ENCODE measurements around the gene FETUB. TPM values are rescaled to one million over a fixed set of nuclear protein-coding genes. Genes with fewer than 3 reads are reported as not detected.

FETUB gene
- total and polyA plus RNA-seq, 4 donors, result not detected

GRCh38 chr3:186598108-186598784 is 42.0 kb upstream of the FETUB start:
- DNase-seq, result no peak
- H3K9me3 ChIP-seq (ENCODE audit: control insufficient read depth in 4 of 4, insufficient read depth in 3 of 4, low read length in 3 of 4), result no peaks in the 10 kb centered on the region
- no peaks in the 10 kb centered on the region for H3K27me3 ChIP-seq (ENCODE audit: control insufficient read depth in 3 of 3, insufficient read depth in 3 of 3, low read length in 2 of 3)
- no peak overlapping the region for H3K27ac ChIP-seq (ENCODE audit: low read depth in 1 of 2, low read length in 1 of 2)
- ATAC-seq (ENCODE audit: insufficient read depth, low FRiP score), result no peak
- WGBS, 2 donors, result 76 to 89% methylated on average over 11 of the region's 11 CpGs
- H3K4me3 ChIP-seq, result no peak overlapping the region
- H3K9ac ChIP-seq (ENCODE audit: insufficient read depth in 1 of 2, low read length in 2 of 2), result no peak overlapping the region
- H3K36me3 ChIP-seq (ENCODE audit: control insufficient read depth in 4 of 4, insufficient read depth in 4 of 4, low read length in 4 of 4), result no peaks in the 10 kb centered on the region
- peaks cover 0 to 2% (median 0%) of the 10 kb centered on the region in 5 donors for H3K4me1 ChIP-seq (ENCODE audit: control insufficient read depth in 5 of 5, insufficient read depth in 5 of 5, low read length in 5 of 5)
- TF ChIP-seq, protein P1, sequence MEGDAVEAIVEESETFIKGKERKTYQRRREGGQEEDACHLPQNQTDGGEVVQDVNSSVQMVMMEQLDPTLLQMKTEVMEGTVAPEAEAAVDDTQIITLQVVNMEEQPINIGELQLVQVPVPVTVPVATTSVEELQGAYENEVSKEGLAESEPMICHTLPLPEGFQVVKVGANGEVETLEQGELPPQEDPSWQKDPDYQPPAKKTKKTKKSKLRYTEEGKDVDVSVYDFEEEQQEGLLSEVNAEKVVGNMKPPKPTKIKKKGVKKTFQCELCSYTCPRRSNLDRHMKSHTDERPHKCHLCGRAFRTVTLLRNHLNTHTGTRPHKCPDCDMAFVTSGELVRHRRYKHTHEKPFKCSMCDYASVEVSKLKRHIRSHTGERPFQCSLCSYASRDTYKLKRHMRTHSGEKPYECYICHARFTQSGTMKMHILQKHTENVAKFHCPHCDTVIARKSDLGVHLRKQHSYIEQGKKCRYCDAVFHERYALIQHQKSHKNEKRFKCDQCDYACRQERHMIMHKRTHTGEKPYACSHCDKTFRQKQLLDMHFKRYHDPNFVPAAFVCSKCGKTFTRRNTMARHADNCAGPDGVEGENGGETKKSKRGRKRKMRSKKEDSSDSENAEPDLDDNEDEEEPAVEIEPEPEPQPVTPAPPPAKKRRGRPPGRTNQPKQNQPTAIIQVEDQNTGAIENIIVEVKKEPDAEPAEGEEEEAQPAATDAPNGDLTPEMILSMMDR (IDR thresholded peaks at IDR 0.05; ENCODE audit: control extremely low read depth, extremely low read depth), result no peak

GRCh38 chr3:186598794-186599141 is 41.4 kb upstream of the FETUB start:
- Histone ChIP-seq H3K4me1 (ENCODE audit: control insufficient read depth in 5 of 5, insufficient read depth in 5 of 5, low read length in 5 of 5) (peaks cover 0 to 2% (median 0%) of the 10 kb centered on the region in 5 donors), H3K27me3 (ENCODE audit: control insufficient read depth in 3 of 3, insufficient read depth in 3 of 3, low read length in 2 of 3) (no peaks in the 10 kb centered on the region), H3K27ac (ENCODE audit: low read depth in 1 of 2, low read length in 1 of 2) (peak overlapping the region in 1 of 2 donors; percentile 70), H3K9me3 (ENCODE audit: control insufficient read depth in 4 of 4, insufficient read depth in 3 of 4, low read length in 3 of 4) (no peaks in the 10 kb centered on the region), H3K9ac (ENCODE audit: insufficient read depth in 1 of 2, low read length in 2 of 2) (no peak overlapping the region), H3K36me3 (ENCODE audit: control insufficient read depth in 4 of 4, insufficient read depth in 4 of 4, low read length in 4 of 4) (no peaks in the 10 kb centered on the region), H3K4me3 (no peak overlapping the region)
- TF ChIP-seq, protein P1 (IDR thresholded peaks at IDR 0.05; ENCODE audit: control extremely low read depth, extremely low read depth), result no peak
- ATAC-seq (ENCODE audit: insufficient read depth, low FRiP score) (no peak), DNase-seq (no peak)
- WGBS, 2 donors, result 88 to 97% methylated on average over 4 of the region's 4 CpGs

DNA sequence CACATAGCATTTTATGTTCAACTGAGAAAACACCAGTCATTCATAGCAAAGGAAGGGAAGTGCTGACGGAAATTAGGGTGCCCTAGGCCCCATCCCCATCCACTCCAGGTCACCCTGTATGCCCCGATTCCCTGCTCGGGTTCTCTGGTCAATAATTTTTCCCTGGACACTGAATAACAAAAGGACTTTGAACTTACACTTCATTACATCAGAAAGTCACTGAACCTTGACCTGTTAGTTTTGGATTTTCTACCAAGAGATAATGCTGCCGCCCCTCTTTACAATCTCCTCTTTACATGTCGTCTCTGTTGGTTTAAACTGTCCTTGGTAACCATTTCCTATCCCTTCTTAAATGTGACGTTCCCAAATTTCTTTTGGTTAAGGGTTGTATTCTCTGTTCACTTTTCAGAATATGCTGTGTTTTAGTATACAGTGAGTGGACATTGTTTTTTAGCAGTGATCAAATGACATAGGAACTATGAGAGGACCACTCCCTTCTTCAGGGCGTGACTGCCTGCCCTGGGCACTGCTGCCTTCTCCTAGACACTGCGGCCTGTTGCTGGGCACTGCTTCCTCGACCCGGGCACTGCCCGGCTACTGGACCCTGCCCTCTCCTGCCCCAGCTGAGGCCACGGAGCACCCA is 40.9 kb upstream of the FETUB start:
- H3K27ac ChIP-seq (ENCODE audit: low read depth in 1 of 2, low read length in 1 of 2), result no peak overlapping the region
- no peak overlapping the region for H3K9ac ChIP-seq (ENCODE audit: insufficient read depth in 1 of 2, low read length in 2 of 2)
- no peaks in the 10 kb centered on the region for H3K27me3 ChIP-seq (ENCODE audit: control insufficient read depth in 3 of 3, insufficient read depth in 3 of 3, low read length in 2 of 3)
- ATAC-seq (ENCODE audit: insufficient read depth, low FRiP score) (no peak), DNase-seq (no peak)
- no peaks in the 10 kb centered on the region for H3K9me3 ChIP-seq (ENCODE audit: control insufficient read depth in 4 of 4, insufficient read depth in 3 of 4, low read length in 3 of 4)
- peaks cover 0 to 2% (median 0%) of the 10 kb centered on the region in 5 donors for H3K4me1 ChIP-seq (ENCODE audit: control insufficient read depth in 5 of 5, insufficient read depth in 5 of 5, low read length in 5 of 5)
- no peak overlapping the region for H3K4me3 ChIP-seq
- TF ChIP-seq, protein P1 (IDR thresholded peaks at IDR 0.05; ENCODE audit: control extremely low read depth, extremely low read depth), result no peak
- no peaks in the 10 kb centered on the region for H3K36me3 ChIP-seq (ENCODE audit: control insufficient read depth in 4 of 4, insufficient read depth in 4 of 4, low read length in 4 of 4)
- 84 to 86% methylated on average over 12 of the region's 12 CpGs for WGBS, 2 donors
